ENCODE measurements around the gene MSMO1. TPM values are rescaled to one million over a fixed set of nuclear protein-coding genes. Genes with fewer than 3 reads are reported as not detected.

The MSMO1 gene
- total and polyA plus RNA-seq, 8 donors = 5.6 to 19.5 (median 10.9) TPM

DNA sequence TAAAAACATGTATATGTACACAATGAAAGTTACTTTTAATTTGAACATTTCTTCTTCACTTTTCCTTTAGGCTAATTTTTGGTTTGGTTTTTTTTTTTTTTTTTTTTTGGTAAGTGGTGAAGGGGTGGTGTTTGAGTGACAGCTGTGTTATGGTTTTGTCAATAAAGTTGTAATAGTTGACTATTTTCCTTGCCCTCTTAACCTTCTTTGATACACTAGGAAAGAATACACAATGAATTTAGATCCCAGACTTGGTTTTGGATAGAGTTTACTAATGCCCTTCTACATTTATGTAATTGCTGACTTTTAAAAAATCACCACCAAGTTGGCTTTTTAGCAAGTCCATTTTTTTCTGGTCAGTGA, 38.1 kb upstream of the MSMO1 start:
- Histone ChIP-seq H3K4me1 (peaks cover 0 to 5% (median 0%) of the 10 kb centered on the region in 3 donors), H3K36me3 (no peaks in the 10 kb centered on the region), H3K4me3 (no peak overlapping the region), H3K9me3 (no peaks in the 10 kb centered on the region), H3K27me3 (no peaks in the 10 kb centered on the region), H3K27ac (no peak overlapping the region)
- intact Hi-C loops (cut with DNase I) = no loop called here
- no peak for FAIRE-seq
- ATAC-seq = no peak
- no peak for DNase-seq
- TF ChIP-seq, protein P1, sequence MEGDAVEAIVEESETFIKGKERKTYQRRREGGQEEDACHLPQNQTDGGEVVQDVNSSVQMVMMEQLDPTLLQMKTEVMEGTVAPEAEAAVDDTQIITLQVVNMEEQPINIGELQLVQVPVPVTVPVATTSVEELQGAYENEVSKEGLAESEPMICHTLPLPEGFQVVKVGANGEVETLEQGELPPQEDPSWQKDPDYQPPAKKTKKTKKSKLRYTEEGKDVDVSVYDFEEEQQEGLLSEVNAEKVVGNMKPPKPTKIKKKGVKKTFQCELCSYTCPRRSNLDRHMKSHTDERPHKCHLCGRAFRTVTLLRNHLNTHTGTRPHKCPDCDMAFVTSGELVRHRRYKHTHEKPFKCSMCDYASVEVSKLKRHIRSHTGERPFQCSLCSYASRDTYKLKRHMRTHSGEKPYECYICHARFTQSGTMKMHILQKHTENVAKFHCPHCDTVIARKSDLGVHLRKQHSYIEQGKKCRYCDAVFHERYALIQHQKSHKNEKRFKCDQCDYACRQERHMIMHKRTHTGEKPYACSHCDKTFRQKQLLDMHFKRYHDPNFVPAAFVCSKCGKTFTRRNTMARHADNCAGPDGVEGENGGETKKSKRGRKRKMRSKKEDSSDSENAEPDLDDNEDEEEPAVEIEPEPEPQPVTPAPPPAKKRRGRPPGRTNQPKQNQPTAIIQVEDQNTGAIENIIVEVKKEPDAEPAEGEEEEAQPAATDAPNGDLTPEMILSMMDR (IDR thresholded peaks at IDR 0.05) = no peak

DNA sequence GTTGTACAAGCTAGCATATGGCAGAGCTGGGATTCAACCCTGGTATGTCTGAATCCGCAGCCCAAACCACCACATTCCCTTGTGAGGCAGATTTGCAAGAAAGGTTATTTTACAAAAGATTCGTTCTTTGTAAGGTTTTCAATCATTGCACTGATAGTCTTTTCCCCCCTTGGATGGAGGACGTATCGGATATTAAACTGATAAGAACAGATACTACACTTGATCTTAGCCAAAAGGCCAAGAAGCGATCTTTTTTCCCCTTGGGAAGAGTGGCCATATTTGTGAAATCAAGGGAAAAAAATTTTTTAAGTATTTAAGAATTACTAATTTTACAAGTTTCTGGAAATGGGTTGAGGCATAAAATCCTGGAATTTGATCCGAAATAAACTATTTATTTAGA, 34.4 kb upstream of the MSMO1 start:
- H3K9me3 ChIP-seq = no peaks in the 10 kb centered on the region
- TF ChIP-seq, protein P1 (IDR thresholded peaks at IDR 0.05) = no peak

DNA sequence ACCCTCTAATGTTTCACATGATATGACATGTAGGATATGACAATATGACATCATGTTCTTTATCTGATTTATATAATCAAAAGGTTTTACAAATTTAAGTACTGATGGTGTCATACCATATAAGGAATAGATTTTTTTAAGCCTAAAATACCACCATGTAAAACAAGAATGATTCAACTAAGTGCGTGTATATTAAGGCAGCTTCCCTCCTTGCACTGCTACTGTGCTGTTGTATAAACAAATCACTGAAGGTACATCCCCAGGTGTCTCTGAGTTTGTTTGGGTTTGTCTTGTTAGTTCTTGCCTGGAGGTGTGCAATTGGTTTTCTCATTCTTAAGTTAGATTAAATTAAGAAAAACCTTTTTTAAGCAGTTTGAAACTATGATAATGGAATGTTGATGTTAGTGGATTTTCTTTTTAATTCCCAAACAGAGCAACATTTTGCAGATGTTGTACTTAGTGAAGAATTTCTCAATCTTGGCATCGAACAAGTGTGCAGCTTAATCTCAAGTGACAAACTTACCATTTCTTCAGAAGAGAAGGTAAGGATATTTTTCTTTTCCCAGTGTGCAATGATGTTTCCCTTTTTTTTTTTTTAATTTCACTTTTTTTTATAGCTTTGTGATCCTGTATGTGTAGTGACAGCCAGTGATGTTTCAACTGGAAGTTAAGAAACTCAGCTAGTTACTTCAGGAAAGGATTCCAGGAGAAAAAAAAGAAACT, 33.4 kb upstream of the MSMO1 start:
- Histone ChIP-seq H3K9me3 (no peaks in the 10 kb centered on the region), H3K4me3 (no peak overlapping the region), H3K27ac (no peak overlapping the region), H3K4me1 (peaks cover 0 to 7% (median 0%) of the 10 kb centered on the region in 3 donors), H3K27me3 (no peaks in the 10 kb centered on the region), H3K36me3 (no peaks in the 10 kb centered on the region)
- no peak for ATAC-seq
- TF ChIP-seq, protein P1 (IDR thresholded peaks at IDR 0.05) = no peak
- DNase-seq = no peak
- no peak for FAIRE-seq
- intact Hi-C loops (cut with DNase I) = no loop called here
- 91% methylated on average over 2 of the region's 2 CpGs for WGBS, 2 donors

More for the DNA sequence above, 34.4 kb upstream of the MSMO1 start:
- DNase-seq (no peak), ATAC-seq (no peak), FAIRE-seq (no peak)
- H3K27ac ChIP-seq = no peak overlapping the region
- H3K27me3 ChIP-seq = no peaks in the 10 kb centered on the region
- intact Hi-C loops (cut with DNase I) = no loop called here
- H3K36me3 ChIP-seq = no peaks in the 10 kb centered on the region
- WGBS, 2 donors = 95 to 96% methylated on average over 6 of the region's 6 CpGs
- peaks cover 0 to 12% (median 0%) of the 10 kb centered on the region in 3 donors for H3K4me1 ChIP-seq
- H3K4me3 ChIP-seq = no peak overlapping the region

DNA sequence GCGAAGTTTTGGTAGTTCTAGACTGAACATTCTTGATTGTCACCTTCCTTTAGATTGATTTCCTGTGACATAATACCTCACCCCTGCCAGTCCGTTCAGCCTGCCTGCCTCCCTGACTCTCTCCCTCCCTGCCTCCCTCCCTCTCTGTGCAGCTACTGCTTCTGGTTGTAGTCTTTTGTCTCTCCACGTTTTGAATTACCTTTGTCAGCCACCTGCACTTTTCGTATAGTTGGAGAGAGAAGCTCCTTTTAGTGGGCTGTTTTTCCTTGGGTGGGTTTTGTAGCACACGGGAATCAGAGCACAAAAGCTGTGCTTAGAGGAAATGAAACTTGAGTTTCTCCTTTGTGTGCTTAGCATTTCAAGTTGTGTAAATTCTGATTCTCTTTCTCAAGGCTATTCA, 32.6 kb upstream of the MSMO1 start:
- DNase-seq = no peak
- WGBS, 2 donors = 49% methylated on average over 5 of the region's 5 CpGs

DNA sequence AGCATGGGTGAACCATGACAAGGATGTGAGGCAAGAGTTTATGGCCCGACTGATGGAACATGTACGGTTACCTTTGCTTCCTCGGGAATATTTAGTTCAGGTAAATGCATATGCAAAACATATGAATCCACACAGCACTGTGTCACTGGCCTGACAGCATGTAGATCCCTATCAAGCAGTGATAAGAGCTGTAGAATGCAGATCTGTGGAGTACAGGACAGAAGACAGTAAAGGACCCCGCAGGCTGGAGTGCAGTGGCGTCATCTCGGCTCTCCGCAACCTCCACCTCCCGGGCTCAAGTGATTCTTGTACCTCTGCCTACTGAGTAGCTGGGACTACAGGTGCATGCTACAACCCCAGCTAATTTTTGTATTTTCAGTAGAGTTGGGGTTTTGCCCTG, 29.8 kb upstream of the MSMO1 start:
- no peak for ATAC-seq
- DNase-seq = no peak
- intact Hi-C loops (cut with DNase I) = no loop called here
- peaks cover 0 to 12% (median 0%) of the 10 kb centered on the region in 3 donors for H3K4me1 ChIP-seq
- no peaks in the 10 kb centered on the region for H3K9me3 ChIP-seq
- TF ChIP-seq, protein P1 (IDR thresholded peaks at IDR 0.05) = no peak
- no peaks in the 10 kb centered on the region for H3K36me3 ChIP-seq
- no peak overlapping the region for H3K4me3 ChIP-seq
- 96 to 97% methylated on average over 8 of the region's 8 CpGs for WGBS, 2 donors
- no peaks in the 10 kb centered on the region for H3K27me3 ChIP-seq
- no peak overlapping the region for H3K27ac ChIP-seq
- no peak for FAIRE-seq

More for the DNA sequence above, 32.6 kb upstream of the MSMO1 start:
- peaks cover 0 to 7% (median 0%) of the 10 kb centered on the region in 3 donors for H3K4me1 ChIP-seq
- FAIRE-seq (no peak), ATAC-seq (peak in 1 of 4 donors; percentile 39)
- intact Hi-C loops (cut with DNase I) = no loop called here
- no peak overlapping the region for H3K4me3 ChIP-seq
- H3K9me3 ChIP-seq = no peaks in the 10 kb centered on the region
- H3K27me3 ChIP-seq = no peaks in the 10 kb centered on the region
- H3K27ac ChIP-seq = no peak overlapping the region
- H3K36me3 ChIP-seq = no peaks in the 10 kb centered on the region
- TF ChIP-seq, protein P1 (IDR thresholded peaks at IDR 0.05) = no peak
